Fibroblast of skin of left biceps (primary cell): ENCODE measurements around the gene DPH1.
A peak's percentile ranks its signal among the peaks of the same experiment; 100 is the strongest.

Experiments used
- DNase-seq, 2 experiments: peaks; one replicate each; pipeline ENCODE4 v3.0.0-alpha.2; 2013; ENCODE audit warnings: low read depth in 2 of 2

The DPH1 gene

GRCh38 chr17:2027528-2028233, 2.3 kb upstream of the DPH1 start:
- DNase-seq, result no peak

GRCh38 chr17:2028234-2028614, 1.7 kb upstream of the DPH1 start:
- no peak for DNase-seq

DNA sequence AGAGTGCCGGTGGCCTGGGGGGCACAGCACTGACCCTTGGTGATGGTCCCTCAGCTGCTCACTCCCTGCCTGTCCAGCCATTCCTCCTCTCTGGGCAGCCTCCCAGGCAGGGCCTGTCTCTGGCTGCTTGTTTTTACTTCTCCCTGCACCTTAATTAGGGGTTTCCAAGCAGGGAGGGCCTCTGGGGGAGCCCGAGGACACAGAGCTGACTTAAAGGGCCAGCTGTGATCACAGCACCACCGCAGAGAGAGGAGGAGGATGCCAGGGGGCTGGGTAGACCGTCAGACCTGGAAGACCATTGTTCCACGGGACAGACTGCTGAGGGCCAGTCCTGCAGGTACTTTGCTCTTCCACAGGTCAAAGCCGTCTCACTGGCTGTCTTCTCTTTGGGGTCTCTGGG, 1.2 kb upstream of the DPH1 start:
- no peak for DNase-seq

GRCh38 chr17:2030779-2031163, 818 bp downstream of the DPH1 start:
- DNase-seq, result no peak

DNA sequence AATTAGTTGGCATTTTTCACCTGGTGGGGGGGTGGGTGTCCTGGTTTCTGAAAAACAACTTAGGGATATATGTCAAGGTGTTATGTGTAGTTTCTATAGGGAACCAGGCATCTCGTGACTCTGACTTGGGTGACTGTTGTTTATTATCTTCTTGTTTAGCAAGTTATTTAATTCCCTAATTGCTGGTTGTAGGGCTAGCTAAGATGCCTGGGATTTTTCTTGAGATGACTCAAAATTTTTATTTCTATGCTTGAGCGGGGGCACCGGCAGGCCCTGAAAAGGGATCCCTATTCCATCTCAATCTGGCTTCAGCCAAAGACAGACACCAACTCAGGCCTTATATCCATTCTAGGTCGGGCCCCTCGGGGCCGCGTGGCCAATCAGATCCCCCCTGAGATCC, 3.2 kb downstream of the DPH1 start:
- DNase-seq, result no peak

- peak in 1 of 2 experiments; percentile 72 for DNase-seq
Observed at GRCh38 chr17:2034157-2034556, 4.2 kb downstream of the DPH1 start.

DNA sequence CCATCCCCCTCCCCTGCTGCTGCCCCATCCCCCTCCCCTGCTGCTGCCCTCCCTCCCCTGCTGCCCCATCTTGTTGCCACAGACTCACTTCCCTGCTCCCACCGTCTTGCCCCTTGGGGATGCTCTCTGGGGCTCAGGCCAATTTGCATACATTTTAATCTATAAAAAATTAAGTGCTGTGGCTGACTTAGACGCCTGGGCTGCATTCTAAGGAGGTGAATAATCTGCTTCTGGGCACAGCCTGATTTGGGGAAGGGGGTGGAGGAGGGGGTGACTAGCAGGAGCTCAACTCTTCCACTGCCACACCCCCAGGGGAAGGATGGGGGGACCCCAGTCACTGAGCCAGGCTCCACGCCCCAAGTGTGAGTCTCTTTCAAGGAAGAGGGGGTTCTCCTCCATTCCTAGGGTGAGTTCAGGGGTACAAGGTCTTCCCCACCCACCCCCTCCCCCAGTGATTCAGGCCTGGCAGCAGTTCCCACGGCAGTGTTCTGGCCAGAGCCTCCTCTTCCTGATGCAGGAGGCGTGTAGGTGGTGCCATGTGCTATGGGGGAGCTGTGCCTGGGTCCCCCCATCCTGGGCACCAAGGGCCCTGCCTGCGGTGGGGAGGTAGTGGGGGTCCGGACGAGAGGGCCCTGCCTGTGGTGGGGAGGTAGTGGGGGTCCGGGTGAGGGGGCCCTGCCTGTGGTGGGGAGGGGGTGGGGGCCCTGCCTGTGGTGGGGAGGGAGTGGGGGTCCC, 5.0 kb downstream of the DPH1 start:
- DNase-seq, result peak; percentile 95 to 96

DNA sequence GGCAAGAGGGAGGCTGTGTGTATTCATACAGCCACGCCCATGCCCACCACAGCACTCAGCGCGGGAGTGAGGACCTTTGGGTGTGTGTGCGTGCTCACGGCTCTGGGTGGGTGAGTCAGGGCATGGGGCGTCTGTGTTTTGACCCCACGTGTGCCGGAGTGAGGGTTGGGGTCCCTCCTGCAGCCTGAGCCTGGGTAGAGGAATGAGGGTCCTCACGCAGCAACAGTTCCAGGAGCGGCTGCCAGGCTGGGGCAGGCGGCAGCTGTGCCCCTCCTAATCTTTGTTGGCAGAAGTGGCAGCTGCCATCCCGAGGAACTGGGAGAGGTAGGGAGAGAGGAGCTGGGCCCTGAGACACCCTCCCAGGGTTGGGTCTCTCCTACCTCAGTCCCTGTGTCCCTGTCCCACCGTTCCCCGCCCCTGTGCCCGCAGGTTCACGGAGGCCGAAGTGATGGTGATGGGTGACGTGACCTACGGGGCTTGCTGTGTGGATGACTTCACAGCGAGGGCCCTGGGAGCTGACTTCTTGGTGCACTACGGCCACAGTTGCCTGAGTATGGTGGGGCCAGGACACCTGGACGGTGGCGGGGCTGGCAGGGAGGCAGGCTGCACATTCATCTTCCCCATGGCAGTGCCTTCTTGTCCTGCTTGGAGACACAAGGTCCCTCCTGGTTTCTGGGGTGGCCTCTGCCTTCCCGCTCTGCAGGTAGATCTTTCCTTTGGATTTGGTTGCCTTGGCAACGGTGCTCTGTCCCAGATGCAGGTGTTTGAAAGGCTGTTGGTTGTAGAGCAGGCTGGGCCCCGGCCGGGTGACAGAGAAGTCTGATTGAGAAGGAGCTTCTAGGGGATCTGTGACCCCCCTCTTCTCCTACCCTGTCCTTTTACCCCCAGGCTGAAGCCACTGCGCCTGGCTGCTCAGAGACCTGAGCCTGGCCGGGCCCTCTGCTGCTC, 5.9 kb downstream of the DPH1 start:
- DNase-seq, result no peak

DNA sequence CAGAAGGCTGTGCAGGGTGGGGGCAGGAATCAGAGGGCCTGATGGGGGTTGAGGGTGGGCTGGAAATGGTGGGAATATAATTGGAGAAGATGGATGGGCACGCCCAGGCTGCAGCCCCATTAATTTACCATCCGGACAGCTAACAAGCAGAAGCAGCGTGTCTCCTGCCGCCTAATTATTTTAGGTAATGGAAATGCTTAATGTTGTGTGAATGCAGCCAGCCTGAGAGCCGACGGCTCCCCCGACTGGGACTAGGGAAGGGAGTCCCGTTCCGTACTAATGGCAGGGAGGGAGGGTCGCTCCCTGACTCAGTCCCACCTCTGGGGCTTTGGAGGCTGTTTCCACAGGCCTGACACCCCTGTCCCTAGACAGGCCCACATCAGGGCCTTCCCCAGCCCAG, 7.2 kb downstream of the DPH1 start:
- no peak for DNase-seq

GRCh38 chr17:2040219-2040827, 10.4 kb downstream of the DPH1 start:
- DNase-seq, result no peak

- no peak for DNase-seq
Observed at GRCh38 chr17:2040942-2041560, 11.1 kb downstream of the DPH1 start.

- DNase-seq, result peak; percentile 81 to 84
Observed at GRCh38 chr17:2041561-2042389, 11.8 kb downstream of the DPH1 start, which contains the start of gene OVCA2. OVCA2 (plus strand) TSS chr17:2042022; CDS start chr17:2042048, 26 bp downstream.

DNA sequence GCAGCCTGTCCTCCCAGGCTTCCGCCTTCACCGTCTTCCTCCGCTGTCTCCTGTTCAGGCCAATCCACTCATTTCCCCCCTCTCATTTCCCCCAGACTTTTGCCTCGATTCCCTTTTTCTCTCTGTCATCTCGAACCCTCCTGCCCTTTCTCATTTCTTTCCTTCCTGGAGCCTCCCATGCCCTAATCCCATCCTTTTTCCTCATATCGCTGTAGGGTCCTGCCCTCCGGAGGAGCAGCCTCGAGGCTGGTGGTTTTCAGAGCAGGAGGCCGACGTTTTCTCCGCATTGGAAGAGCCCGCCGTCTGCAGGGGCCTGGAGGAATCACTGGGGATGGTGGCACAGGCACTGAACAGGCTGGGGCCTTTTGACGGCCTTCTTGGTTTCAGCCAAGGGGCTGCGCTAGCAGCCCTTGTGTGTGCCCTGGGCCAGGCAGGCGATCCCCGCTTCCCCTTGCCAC, 12.5 kb downstream of the DPH1 start:
- DNase-seq, result no peak

DNA sequence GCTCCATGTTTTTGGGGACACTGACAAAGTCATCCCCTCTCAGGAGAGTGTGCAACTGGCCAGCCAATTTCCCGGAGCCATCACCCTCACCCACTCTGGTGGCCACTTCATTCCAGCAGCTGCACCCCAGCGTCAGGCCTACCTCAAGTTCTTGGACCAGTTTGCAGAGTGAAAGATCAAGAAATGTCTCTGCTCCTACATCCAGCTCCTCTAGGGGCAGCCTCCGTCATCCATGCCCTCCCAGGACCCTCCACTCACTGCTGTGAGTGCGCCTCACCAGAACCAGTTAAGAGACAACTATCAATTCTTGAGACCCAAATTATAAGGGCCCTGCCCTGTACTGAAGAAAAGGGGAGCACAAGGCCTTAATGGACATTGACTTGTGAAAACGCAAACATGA, 13.0 kb downstream of the DPH1 start:
- no peak for DNase-seq

- DNase-seq, result no peak
Observed at GRCh38 chr17:2043785-2044184, 13.8 kb downstream of the DPH1 start.

DNA sequence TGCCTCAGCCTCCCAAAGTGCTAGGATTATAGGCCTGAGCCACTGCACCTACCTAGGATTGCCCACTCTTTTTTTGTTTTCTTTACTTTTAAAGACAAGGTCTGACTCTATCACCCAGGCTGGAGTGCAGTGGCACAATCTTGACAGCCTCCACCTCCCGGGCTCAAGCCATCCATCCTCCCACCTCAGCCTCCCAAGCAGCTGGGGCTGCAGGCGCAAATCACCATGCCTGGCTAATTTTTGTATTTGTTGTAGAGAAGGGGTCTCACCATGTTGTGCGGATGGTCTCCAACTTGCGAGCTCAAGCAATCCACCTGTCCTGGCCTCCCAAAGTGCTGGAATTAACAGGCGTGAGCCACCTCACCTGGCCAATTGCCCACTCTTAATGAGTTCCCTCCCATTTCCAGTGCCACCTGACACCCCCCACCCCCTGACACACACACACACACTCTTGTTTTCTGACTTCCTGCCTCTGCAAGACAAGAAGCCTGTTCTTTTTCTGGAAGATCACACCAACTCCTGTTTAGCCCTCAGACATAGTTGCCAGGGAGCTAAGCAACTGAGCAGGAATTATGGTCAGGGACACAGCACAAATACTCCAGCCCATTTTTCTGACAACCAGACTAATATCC, 14.4 kb downstream of the DPH1 start:
- no peak for DNase-seq

DNA sequence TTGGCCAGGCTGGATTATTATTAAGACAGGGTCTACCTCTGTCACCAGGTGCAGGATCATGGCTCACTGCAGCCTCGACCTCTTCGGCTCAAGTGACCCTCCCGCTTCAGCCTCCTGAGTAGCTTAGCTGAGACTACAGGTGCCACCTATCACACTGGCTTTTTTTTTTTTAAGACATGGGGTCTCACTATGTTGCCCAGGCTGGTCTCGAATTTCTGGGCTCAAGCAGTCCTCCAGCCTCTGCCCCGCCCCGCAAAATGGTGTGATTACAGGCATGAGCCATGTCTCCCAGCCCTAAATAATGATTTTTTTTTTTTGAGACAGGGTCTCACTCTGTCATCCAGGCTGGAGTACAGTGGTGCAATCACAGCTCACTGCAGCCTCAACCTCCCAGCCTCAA, 17.6 kb downstream of the DPH1 start:
- DNase-seq, result no peak

- DNase-seq, result no peak
Observed at GRCh38 chr17:2048805-2049204, 18.9 kb downstream of the DPH1 start.

DNA sequence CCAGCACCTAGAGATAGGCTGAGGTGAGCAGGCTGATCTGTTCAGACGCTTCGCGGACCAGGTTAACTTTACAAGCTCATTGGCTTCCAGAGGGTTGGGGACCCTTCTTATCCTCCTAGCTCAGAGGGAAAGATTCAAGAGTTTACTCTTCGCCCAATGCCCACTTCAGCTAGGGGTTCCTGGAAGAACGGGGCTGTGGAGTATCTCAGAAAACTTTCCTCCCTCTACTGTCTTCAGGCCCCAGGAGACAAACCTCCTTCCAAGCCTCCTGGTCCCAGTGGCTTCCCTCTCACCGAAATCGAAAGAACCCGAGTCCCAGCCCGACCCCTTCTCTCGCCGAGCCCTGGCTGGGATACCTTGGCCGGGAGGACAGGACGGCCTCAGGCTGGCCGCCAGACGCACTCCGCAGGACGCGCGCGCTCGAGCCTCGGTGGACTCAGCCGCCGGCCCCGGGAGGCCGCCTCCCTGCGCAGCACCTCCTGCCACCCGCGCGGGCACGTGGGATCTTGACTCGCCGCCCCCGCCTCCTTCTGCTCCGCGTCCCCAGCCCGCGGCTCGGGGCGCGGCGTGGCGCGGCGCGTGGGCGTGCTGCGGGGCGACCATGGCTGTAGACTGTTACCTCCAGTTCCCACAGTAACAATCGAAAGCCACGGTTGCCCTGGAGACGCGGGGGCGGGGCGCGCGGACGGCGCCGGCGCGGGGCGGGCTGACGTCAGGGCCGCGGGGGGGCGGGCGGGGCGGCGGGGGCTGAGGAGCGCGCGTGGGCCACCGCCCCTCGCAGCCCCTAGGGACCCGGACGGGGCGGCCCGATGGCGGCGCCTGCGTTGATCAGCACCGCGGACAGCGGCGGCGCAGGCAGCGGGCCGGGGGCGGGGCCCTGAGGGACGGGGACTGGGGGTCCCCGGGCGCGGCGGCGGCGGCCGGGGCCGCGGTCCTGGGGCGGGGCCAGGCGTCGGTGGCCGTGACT, 19.7 kb downstream of the DPH1 start:
- DNase-seq, result no peak
